Measurements from ENCODE around the gene RBMS2.

GRCh38 chr12:56599041-56599440, 77.4 kb downstream of the RBMS2 start:
- TF ChIP-seq POLR2AphosphoS5 (IDR thresholded peaks at IDR 0.05; ENCODE audit: low read depth, low read length) (no peak), TAF1 (IDR thresholded peaks at IDR 0.05; ENCODE audit: borderline replicate concordance, insufficient read depth, low read length) (no peak), SIN3A (IDR thresholded peaks at IDR 0.05; ENCODE audit: borderline replicate concordance, insufficient read depth, low read length) (no peak), FOXP2 (optimal IDR thresholded peaks at IDR 0.05; ENCODE audit: borderline replicate concordance, extremely low read depth, extremely low read length, insufficient read depth) (no peak)
- TF ChIP-seq, protein P1, sequence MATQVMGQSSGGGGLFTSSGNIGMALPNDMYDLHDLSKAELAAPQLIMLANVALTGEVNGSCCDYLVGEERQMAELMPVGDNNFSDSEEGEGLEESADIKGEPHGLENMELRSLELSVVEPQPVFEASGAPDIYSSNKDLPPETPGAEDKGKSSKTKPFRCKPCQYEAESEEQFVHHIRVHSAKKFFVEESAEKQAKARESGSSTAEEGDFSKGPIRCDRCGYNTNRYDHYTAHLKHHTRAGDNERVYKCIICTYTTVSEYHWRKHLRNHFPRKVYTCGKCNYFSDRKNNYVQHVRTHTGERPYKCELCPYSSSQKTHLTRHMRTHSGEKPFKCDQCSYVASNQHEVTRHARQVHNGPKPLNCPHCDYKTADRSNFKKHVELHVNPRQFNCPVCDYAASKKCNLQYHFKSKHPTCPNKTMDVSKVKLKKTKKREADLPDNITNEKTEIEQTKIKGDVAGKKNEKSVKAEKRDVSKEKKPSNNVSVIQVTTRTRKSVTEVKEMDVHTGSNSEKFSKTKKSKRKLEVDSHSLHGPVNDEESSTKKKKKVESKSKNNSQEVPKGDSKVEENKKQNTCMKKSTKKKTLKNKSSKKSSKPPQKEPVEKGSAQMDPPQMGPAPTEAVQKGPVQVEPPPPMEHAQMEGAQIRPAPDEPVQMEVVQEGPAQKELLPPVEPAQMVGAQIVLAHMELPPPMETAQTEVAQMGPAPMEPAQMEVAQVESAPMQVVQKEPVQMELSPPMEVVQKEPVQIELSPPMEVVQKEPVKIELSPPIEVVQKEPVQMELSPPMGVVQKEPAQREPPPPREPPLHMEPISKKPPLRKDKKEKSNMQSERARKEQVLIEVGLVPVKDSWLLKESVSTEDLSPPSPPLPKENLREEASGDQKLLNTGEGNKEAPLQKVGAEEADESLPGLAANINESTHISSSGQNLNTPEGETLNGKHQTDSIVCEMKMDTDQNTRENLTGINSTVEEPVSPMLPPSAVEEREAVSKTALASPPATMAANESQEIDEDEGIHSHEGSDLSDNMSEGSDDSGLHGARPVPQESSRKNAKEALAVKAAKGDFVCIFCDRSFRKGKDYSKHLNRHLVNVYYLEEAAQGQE (IDR thresholded peaks at IDR 0.05; ENCODE audit: insufficient read depth in 1 of 2, low read depth in 2 of 2, low read length in 2 of 2): no peak
